Suprapubic skin (tissue), 3 donors: ENCODE data around the gene AHNAK2.

ENCODE experiments used
- CTCF ChIP-seq, 2 donors: fragments of 200-600 bp in 1 of 2; fragments of 450-650 bp in 1 of 2; sonication (generic) in 1 of 2; IDR thresholded peaks; one replicate each; pipeline ENCODE4 v1.5.1; 2016 to 2019; ENCODE audit warnings: antibody characterized with exemption in 2 of 2, mild to moderate bottlenecking in 1 of 2, moderate library complexity in 1 of 2
- POLR2A ChIP-seq, 2 donors: fragments of 450-650 bp; IDR thresholded peaks; one replicate each; pipeline ENCODE4 v1.6.1; 2017; ENCODE audit warnings: antibody characterized with exemption in 2 of 2, mild to moderate bottlenecking in 2 of 2, moderate library complexity in 2 of 2

- no peak for TF ChIP-seq CTCF (IDR thresholded peaks at IDR 0.05)
- TF ChIP-seq POLR2A (IDR thresholded peaks at IDR 0.05), result no peak
Observed at GRCh38 chr14:104917116-104917515, 61.1 kb downstream of the AHNAK2 start.
